ENCODE measurements around the gene OR10H2.

The OR10H2 gene

GRCh38 chr19:15730538-15730937, 2.7 kb downstream of the OR10H2 start:
- Histone ChIP-seq H3K4me1 (ENCODE audit: control extremely low read depth in 1 of 4, control insufficient read depth in 4 of 4, insufficient read depth in 4 of 4, low read length in 3 of 4) (no peaks in the 10 kb centered on the region), H3K27me3 (replicated peaks in 2 of 5; ENCODE audit: control insufficient read depth in 4 of 5, insufficient read depth in 5 of 5, low read length in 4 of 5) (peaks cover 0 to 23% (median 8%) of the 10 kb centered on the region in 5 experiments), H3K9me3 (ENCODE audit: control extremely low read depth in 1 of 5, control insufficient read depth in 4 of 5, insufficient read depth in 2 of 5, low read depth in 1 of 5, low read length in 4 of 5) (no peaks in the 10 kb centered on the region), H3K27ac (ENCODE audit: insufficient read depth in 1 of 2, low read depth in 1 of 2, low read length in 2 of 2, poor library complexity in 1 of 2, severe bottlenecking in 2 of 2) (no peak overlapping the region), H3K36me3 (ENCODE audit: control insufficient read depth in 4 of 4, insufficient read depth in 4 of 4, low read length in 3 of 4) (no peaks in the 10 kb centered on the region), H3K4me3 (ENCODE audit: control insufficient read depth in 1 of 7, extremely low read depth in 1 of 7, insufficient read depth in 4 of 7, low read depth in 2 of 7, low read length in 6 of 7) (no peak overlapping the region)
- 67% methylated on average over 1 of the region's 1 CpG for WGBS (ENCODE audit: insufficient coverage)
- POLR2A ChIA-PET = no interaction called here
- CTCF ChIA-PET = no interaction called here
- no peak for DNase-seq

- CTCF ChIA-PET = no interaction called here
- no peak overlapping the region for H3K27ac ChIP-seq (ENCODE audit: insufficient read depth in 1 of 2, low read depth in 1 of 2, low read length in 2 of 2, poor library complexity in 1 of 2, severe bottlenecking in 2 of 2)
- no peak overlapping the region for H3K4me3 ChIP-seq (ENCODE audit: control insufficient read depth in 1 of 7, extremely low read depth in 1 of 7, insufficient read depth in 4 of 7, low read depth in 2 of 7, low read length in 6 of 7)
- no peaks in the 10 kb centered on the region for H3K9me3 ChIP-seq (ENCODE audit: control extremely low read depth in 1 of 5, control insufficient read depth in 4 of 5, insufficient read depth in 2 of 5, low read depth in 1 of 5, low read length in 4 of 5)
- POLR2A ChIA-PET = no interaction called here
- peaks cover 0 to 13% (median 4%) of the 10 kb centered on the region in 5 experiments for H3K27me3 ChIP-seq (replicated peaks in 2 of 5; ENCODE audit: control insufficient read depth in 4 of 5, insufficient read depth in 5 of 5, low read length in 4 of 5)
- no peaks in the 10 kb centered on the region for H3K4me1 ChIP-seq (ENCODE audit: control extremely low read depth in 1 of 4, control insufficient read depth in 4 of 4, insufficient read depth in 4 of 4, low read length in 3 of 4)
- WGBS (ENCODE audit: insufficient coverage) = 40% methylated on average over 1 of the region's 1 CpG
- no peaks in the 10 kb centered on the region for H3K36me3 ChIP-seq (ENCODE audit: control insufficient read depth in 4 of 4, insufficient read depth in 4 of 4, low read length in 3 of 4)
- no peak for DNase-seq
These were observed 4.6 kb downstream of the OR10H2 start for GRCh38 chr19:15732388-15732787.

GRCh38 chr19:15733895-15734294, 6.1 kb downstream of the OR10H2 start:
- DNase-seq = no peak
- no peaks in the 10 kb centered on the region for H3K4me1 ChIP-seq (ENCODE audit: control extremely low read depth in 1 of 4, control insufficient read depth in 4 of 4, insufficient read depth in 4 of 4, low read length in 3 of 4)
- no peaks in the 10 kb centered on the region for H3K36me3 ChIP-seq (ENCODE audit: control insufficient read depth in 4 of 4, insufficient read depth in 4 of 4, low read length in 3 of 4)
- H3K27me3 ChIP-seq (replicated peaks in 2 of 5; ENCODE audit: control insufficient read depth in 4 of 5, insufficient read depth in 5 of 5, low read length in 4 of 5) = peaks cover 0 to 6% (median 2%) of the 10 kb centered on the region in 5 experiments
- no peak overlapping the region for H3K27ac ChIP-seq (ENCODE audit: insufficient read depth in 1 of 2, low read depth in 1 of 2, low read length in 2 of 2, poor library complexity in 1 of 2, severe bottlenecking in 2 of 2)
- no peak overlapping the region for H3K4me3 ChIP-seq (ENCODE audit: control insufficient read depth in 1 of 7, extremely low read depth in 1 of 7, insufficient read depth in 4 of 7, low read depth in 2 of 7, low read length in 6 of 7)
- WGBS (ENCODE audit: insufficient coverage) = 68% methylated on average over 3 of the region's 6 CpGs
- no peaks in the 10 kb centered on the region for H3K9me3 ChIP-seq (ENCODE audit: control extremely low read depth in 1 of 5, control insufficient read depth in 4 of 5, insufficient read depth in 2 of 5, low read depth in 1 of 5, low read length in 4 of 5)
- POLR2A ChIA-PET = no interaction called here
- CTCF ChIA-PET = no interaction called here

- no peak within 1 kb of the TSS for H3K27ac ChIP-seq (ENCODE audit: insufficient read depth in 1 of 2, low read depth in 1 of 2, low read length in 2 of 2, poor library complexity in 1 of 2, severe bottlenecking in 2 of 2)
- 70% methylated on average over 1 of the region's 4 CpGs for WGBS (ENCODE audit: insufficient coverage)
- POLR2A ChIA-PET = no interaction called here
- no peak for DNase-seq
- H3K4me1 ChIP-seq (ENCODE audit: control extremely low read depth in 1 of 4, control insufficient read depth in 4 of 4, insufficient read depth in 4 of 4, low read length in 3 of 4) = no peaks in the 10 kb centered on the region
- CTCF ChIA-PET = no interaction called here
- H3K4me3 ChIP-seq (ENCODE audit: control insufficient read depth in 1 of 7, extremely low read depth in 1 of 7, insufficient read depth in 4 of 7, low read depth in 2 of 7, low read length in 6 of 7) = no peak within 1 kb of the TSS
- H3K27me3 ChIP-seq (replicated peaks in 2 of 5; ENCODE audit: control insufficient read depth in 4 of 5, insufficient read depth in 5 of 5, low read length in 4 of 5) = peaks cover 0 to 6% (median 0%) of the 10 kb centered on the region in 5 experiments
- peaks cover 3 to 24% (median 9%) of the 10 kb centered on the region in 5 experiments for H3K9me3 ChIP-seq (ENCODE audit: control extremely low read depth in 1 of 5, control insufficient read depth in 4 of 5, insufficient read depth in 2 of 5, low read depth in 1 of 5, low read length in 4 of 5)
- H3K36me3 ChIP-seq (ENCODE audit: control insufficient read depth in 4 of 4, insufficient read depth in 4 of 4, low read length in 3 of 4) = no peaks in the 10 kb centered on the region
These were observed 9.9 kb downstream of the OR10H2 start, which contains the start of gene OR10H3 for GRCh38 chr19:15737722-15738121. OR10H3 (plus strand) TSS chr19:15737985; CDS start chr19:15741393, 3,408 bp downstream.

- no peaks in the 10 kb centered on the region for H3K36me3 ChIP-seq (ENCODE audit: control insufficient read depth in 4 of 4, insufficient read depth in 4 of 4, low read length in 3 of 4)
- H3K4me3 ChIP-seq (ENCODE audit: control insufficient read depth in 1 of 7, extremely low read depth in 1 of 7, insufficient read depth in 4 of 7, low read depth in 2 of 7, low read length in 6 of 7) = no peak overlapping the region
- H3K9me3 ChIP-seq (ENCODE audit: control extremely low read depth in 1 of 5, control insufficient read depth in 4 of 5, insufficient read depth in 2 of 5, low read depth in 1 of 5, low read length in 4 of 5) = peaks cover 3 to 24% (median 11%) of the 10 kb centered on the region in 5 experiments
- DNase-seq = no peak
- CTCF ChIA-PET = no interaction called here
- H3K4me1 ChIP-seq (ENCODE audit: control extremely low read depth in 1 of 4, control insufficient read depth in 4 of 4, insufficient read depth in 4 of 4, low read length in 3 of 4) = no peaks in the 10 kb centered on the region
- POLR2A ChIA-PET = no interaction called here
- peaks cover 0 to 18% (median 4%) of the 10 kb centered on the region in 5 experiments for H3K27me3 ChIP-seq (replicated peaks in 2 of 5; ENCODE audit: control insufficient read depth in 4 of 5, insufficient read depth in 5 of 5, low read length in 4 of 5)
- WGBS (ENCODE audit: insufficient coverage) = 100% methylated on average over 1 of the region's 1 CpG
- H3K27ac ChIP-seq (ENCODE audit: insufficient read depth in 1 of 2, low read depth in 1 of 2, low read length in 2 of 2, poor library complexity in 1 of 2, severe bottlenecking in 2 of 2) = no peak overlapping the region
These were observed 13.0 kb downstream of the OR10H2 start for GRCh38 chr19:15740785-15741184.

- Histone ChIP-seq H3K36me3 (ENCODE audit: control insufficient read depth in 4 of 4, insufficient read depth in 4 of 4, low read length in 3 of 4) (no peaks in the 10 kb centered on the region), H3K4me3 (ENCODE audit: control insufficient read depth in 1 of 7, extremely low read depth in 1 of 7, insufficient read depth in 4 of 7, low read depth in 2 of 7, low read length in 6 of 7) (no peak overlapping the region), H3K4me1 (ENCODE audit: control extremely low read depth in 1 of 4, control insufficient read depth in 4 of 4, insufficient read depth in 4 of 4, low read length in 3 of 4) (no peaks in the 10 kb centered on the region), H3K9me3 (ENCODE audit: control extremely low read depth in 1 of 5, control insufficient read depth in 4 of 5, insufficient read depth in 2 of 5, low read depth in 1 of 5, low read length in 4 of 5) (peaks cover 0 to 9% (median 2%) of the 10 kb centered on the region in 5 experiments), H3K27ac (ENCODE audit: insufficient read depth in 1 of 2, low read depth in 1 of 2, low read length in 2 of 2, poor library complexity in 1 of 2, severe bottlenecking in 2 of 2) (no peak overlapping the region), H3K27me3 (replicated peaks in 2 of 5; ENCODE audit: control insufficient read depth in 4 of 5, insufficient read depth in 5 of 5, low read length in 4 of 5) (peaks cover 0 to 57% (median 17%) of the 10 kb centered on the region in 5 experiments)
- no CpG with 5 or more reads among the region's 2 CpGs for WGBS (ENCODE audit: insufficient coverage)
- DNase-seq = no peak
- POLR2A ChIA-PET = no interaction called here
- CTCF ChIA-PET = no interaction called here
These were observed 20.4 kb downstream of the OR10H2 start for GRCh38 chr19:15748239-15748638.

- CTCF ChIA-PET = interaction anchor here (1.1 to 1.4 kb wide), 3 partner anchors 13 to 127 kb away, joined by 3 to 5 read pairs (median 3); no protein-coding TSS in a partner anchor
- H3K9me3 ChIP-seq (ENCODE audit: control extremely low read depth in 1 of 5, control insufficient read depth in 4 of 5, insufficient read depth in 2 of 5, low read depth in 1 of 5, low read length in 4 of 5) = peaks cover 0 to 11% (median 2%) of the 10 kb centered on the region in 5 experiments
These were observed 30.6 kb downstream of the OR10H2 start for GRCh38 chr19:15758379-15758778.

More at GRCh38 chr19:15758379-15758778, 30.6 kb downstream of the OR10H2 start:
- Histone ChIP-seq H3K27ac (ENCODE audit: insufficient read depth in 1 of 2, low read depth in 1 of 2, low read length in 2 of 2, poor library complexity in 1 of 2, severe bottlenecking in 2 of 2) (no peak overlapping the region), H3K36me3 (ENCODE audit: control insufficient read depth in 4 of 4, insufficient read depth in 4 of 4, low read length in 3 of 4) (no peaks in the 10 kb centered on the region), H3K4me1 (ENCODE audit: control extremely low read depth in 1 of 4, control insufficient read depth in 4 of 4, insufficient read depth in 4 of 4, low read length in 3 of 4) (peaks cover 0 to 2% (median 0%) of the 10 kb centered on the region in 4 experiments), H3K4me3 (ENCODE audit: control insufficient read depth in 1 of 7, extremely low read depth in 1 of 7, insufficient read depth in 4 of 7, low read depth in 2 of 7, low read length in 6 of 7) (no peak overlapping the region), H3K27me3 (replicated peaks in 2 of 5; ENCODE audit: control insufficient read depth in 4 of 5, insufficient read depth in 5 of 5, low read length in 4 of 5) (peaks cover 0 to 55% (median 17%) of the 10 kb centered on the region in 5 experiments)
- no peak for DNase-seq
- POLR2A ChIA-PET = no interaction called here
- 78% methylated on average over 1 of the region's 2 CpGs for WGBS (ENCODE audit: insufficient coverage)

Data from common myeloid progenitor, CD34-positive (primary cell).